Calu3 (cell line): Measurements from ENCODE around the gene ZNF485. TPM values are rescaled to one million over a fixed set of nuclear protein-coding genes. Genes with fewer than 3 reads are reported as not detected.

Experiments used
- BruUV-seq: library from RNA; stranded (reverse); fragments of 400-500 nt; replicated peaks from 2 replicates; lab custom pipeline; 2021; lab: Mats Ljungman, UMichigan
- CTCF ChIA-PET: fragments of 300-600 bp; sonication (Branson Sonifier 250); formaldehyde crosslinking; loops from one replicate; lab custom pipeline; 2022; ENCODE audit warnings: antibody characterized with exemption; lab: Charles Lee
- DNase-seq: peaks from one replicate; pipeline ENCODE4 v3.0.0; 2022
- H3K27ac Mint-ChIP-seq: one replicate; pipeline ENCODE4 v1.8.0; 2022; ENCODE audit warnings: mixed read lengths; ENCODE audit not compliant: unreplicated experiment
- H3K27me3 Mint-ChIP-seq: one replicate; pipeline ENCODE4 v1.8.0; 2022; ENCODE audit warnings: mixed read lengths; ENCODE audit not compliant: unreplicated experiment
- H3K36me3 Mint-ChIP-seq: one replicate; pipeline ENCODE4 v1.8.0; 2022; ENCODE audit warnings: mild to moderate bottlenecking, moderate library complexity, mixed read lengths; ENCODE audit not compliant: insufficient read depth, unreplicated experiment
- H3K4me1 Mint-ChIP-seq: one replicate; pipeline ENCODE4 v1.8.0; 2022; ENCODE audit warnings: mild to moderate bottlenecking, low read depth, mixed read lengths; ENCODE audit not compliant: unreplicated experiment
- H3K4me3 Mint-ChIP-seq: one replicate; pipeline ENCODE4 v1.8.0; 2022; ENCODE audit warnings: mild to moderate bottlenecking, low read depth, moderate library complexity, mixed read lengths; ENCODE audit not compliant: unreplicated experiment
- H3K9me3 Mint-ChIP-seq: one replicate; pipeline ENCODE4 v1.8.0; 2022; ENCODE audit warnings: low read depth, mixed read lengths; ENCODE audit not compliant: unreplicated experiment
- intact Hi-C: fragments of 100-400 bp; cut with micrococcal nuclease; formaldehyde crosslinking; loops from one replicate; pipeline ENCODE4 v1.10.0; 2022; ENCODE audit not compliant: unreplicated experiment
- total RNA-seq: library from RNA; stranded (reverse); gene quantifications from 2 replicates; pipeline ENCODE4 v1.2.3, GENCODE V29; 2022
- TF ChIP-seq, protein P1 (sequence below): fragments of 200-600 bp; IDR thresholded peaks from one replicate; pipeline ENCODE4 v1.8.0; 2022; ENCODE audit warnings: antibody characterized with exemption; ENCODE audit not compliant: unreplicated experiment

ZNF485 gene
- total RNA-seq, 1 experiment from 2014 or later: 6.7 TPM

DNA sequence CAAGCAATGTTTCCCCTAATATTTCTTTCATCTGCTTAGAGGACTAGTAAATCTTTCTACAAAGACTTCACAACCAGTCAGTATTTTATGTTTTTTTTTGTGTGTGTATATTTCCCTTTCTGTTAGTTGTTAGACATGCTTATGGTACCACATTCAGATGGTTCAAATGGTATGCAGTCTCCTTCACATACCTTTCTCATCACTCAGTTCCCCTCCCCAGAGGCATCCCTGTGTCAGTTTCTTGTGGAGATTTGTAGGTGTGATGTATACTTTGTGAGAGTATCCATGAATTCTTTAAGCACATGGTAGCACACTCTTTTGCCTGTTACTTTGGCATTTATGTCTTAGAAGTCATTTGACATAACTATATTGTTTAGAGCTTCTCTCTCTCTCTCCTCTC lies 4.4 kb downstream of the ZNF485 start:
- no peaks in the 10 kb centered on the region for H3K27me3 Mint-ChIP-seq
- intact Hi-C loops: no loop called here
- H3K4me3 Mint-ChIP-seq: no peak overlapping the region
- H3K9me3 Mint-ChIP-seq: peaks cover 14% of the 10 kb centered on the region
- peaks cover 35% of the 10 kb centered on the region for H3K36me3 Mint-ChIP-seq
- CTCF ChIA-PET: no interaction called here
- TF ChIP-seq, protein P1, sequence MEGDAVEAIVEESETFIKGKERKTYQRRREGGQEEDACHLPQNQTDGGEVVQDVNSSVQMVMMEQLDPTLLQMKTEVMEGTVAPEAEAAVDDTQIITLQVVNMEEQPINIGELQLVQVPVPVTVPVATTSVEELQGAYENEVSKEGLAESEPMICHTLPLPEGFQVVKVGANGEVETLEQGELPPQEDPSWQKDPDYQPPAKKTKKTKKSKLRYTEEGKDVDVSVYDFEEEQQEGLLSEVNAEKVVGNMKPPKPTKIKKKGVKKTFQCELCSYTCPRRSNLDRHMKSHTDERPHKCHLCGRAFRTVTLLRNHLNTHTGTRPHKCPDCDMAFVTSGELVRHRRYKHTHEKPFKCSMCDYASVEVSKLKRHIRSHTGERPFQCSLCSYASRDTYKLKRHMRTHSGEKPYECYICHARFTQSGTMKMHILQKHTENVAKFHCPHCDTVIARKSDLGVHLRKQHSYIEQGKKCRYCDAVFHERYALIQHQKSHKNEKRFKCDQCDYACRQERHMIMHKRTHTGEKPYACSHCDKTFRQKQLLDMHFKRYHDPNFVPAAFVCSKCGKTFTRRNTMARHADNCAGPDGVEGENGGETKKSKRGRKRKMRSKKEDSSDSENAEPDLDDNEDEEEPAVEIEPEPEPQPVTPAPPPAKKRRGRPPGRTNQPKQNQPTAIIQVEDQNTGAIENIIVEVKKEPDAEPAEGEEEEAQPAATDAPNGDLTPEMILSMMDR: no peak
- H3K27ac Mint-ChIP-seq: no peak overlapping the region
- no TSS peak for BruUV-seq
- H3K4me1 Mint-ChIP-seq: peaks cover 7% of the 10 kb centered on the region
- DNase-seq: no peak

DNA sequence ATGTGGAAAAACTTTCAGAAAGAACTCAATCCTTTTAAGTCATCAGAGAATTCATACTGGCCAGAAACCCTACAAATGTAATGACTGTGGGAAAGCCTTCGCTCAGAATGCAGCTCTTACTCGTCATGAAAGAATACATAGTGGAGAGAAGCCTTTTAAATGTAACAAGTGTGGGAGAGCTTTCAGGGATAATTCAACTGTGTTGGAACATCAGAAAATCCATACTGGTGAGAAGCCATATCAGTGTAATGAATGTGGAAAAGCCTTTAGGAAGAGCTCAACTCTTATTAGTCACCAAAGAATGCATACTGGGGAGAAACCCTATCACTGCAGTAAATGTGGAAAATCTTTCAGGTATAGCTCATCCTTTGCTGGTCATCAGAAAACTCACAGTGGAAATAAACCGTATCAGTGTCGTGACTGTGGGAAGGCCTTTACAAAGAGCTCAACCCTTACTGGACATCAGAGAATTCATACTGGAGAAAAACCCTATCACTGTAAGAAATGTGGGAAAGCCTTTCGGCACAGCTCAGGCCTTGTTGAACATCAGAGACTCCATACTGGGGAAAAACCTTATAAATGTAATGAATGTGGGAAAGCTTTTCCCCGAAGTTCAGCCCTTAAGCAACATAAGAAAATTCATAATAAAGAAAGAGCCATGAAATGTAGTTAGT lies 10.6 kb downstream of the ZNF485 start:
- no TSS peak for BruUV-seq
- Mint-ChIP-seq H3K4me3 (no peak overlapping the region), H3K36me3 (peaks cover 10% of the 10 kb centered on the region), H3K9me3 (peaks cover 20% of the 10 kb centered on the region), H3K4me1 (no peaks in the 10 kb centered on the region), H3K27ac (no peak overlapping the region), H3K27me3 (no peaks in the 10 kb centered on the region)
- DNase-seq: no peak
- CTCF ChIA-PET: no interaction called here
- intact Hi-C loops: no loop called here
- TF ChIP-seq, protein P1: no peak

DNA sequence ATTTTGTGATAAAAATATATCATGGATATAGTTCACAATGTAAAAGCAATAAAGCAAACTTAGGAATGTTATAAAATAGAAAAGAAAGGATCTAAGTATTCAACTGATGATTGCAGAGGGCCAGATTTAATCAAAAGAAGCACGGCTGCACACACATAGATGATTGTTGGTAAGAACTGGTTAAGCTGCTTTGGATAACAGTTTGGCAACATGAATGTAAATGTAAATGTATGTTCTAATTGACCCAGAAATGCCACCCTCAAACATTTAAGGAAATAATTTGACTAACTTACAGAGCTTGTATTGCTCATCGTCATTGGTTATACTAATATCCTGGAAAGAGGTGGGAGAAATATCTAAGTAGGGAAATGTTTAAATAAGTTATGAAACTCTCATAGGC lies 13.1 kb downstream of the ZNF485 start:
- intact Hi-C loops: no loop called here
- no TSS peak for BruUV-seq
- no peak overlapping the region for H3K4me3 Mint-ChIP-seq
- no peaks in the 10 kb centered on the region for H3K27me3 Mint-ChIP-seq
- CTCF ChIA-PET: no interaction called here
- H3K27ac Mint-ChIP-seq: no peak overlapping the region
- no peak for DNase-seq
- H3K36me3 Mint-ChIP-seq: peaks cover 6% of the 10 kb centered on the region
- TF ChIP-seq, protein P1: no peak
- no peaks in the 10 kb centered on the region for H3K4me1 Mint-ChIP-seq
- H3K9me3 Mint-ChIP-seq: peaks cover 17% of the 10 kb centered on the region

DNA sequence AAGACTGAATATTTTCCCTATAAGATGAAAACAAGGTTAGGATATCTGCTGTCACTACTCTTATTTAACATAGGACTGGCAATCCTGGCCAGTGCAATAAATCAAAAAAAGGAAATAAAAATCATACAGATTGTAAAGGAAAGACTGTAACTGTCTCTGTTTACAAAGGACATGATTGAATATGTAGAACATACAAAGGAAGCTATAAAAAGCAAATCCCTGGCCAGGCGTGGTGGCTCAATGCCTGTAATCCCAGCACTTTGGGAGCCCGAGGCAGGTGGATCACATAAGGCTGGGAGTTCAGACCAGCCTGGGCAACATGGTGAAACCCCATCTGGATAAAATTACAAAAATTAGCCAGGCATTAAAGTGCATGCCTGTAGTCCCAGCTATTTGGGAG lies 15.8 kb downstream of the ZNF485 start:
- Mint-ChIP-seq H3K4me3 (no peak overlapping the region), H3K27ac (no peak overlapping the region), H3K27me3 (no peaks in the 10 kb centered on the region), H3K4me1 (no peaks in the 10 kb centered on the region), H3K36me3 (no peaks in the 10 kb centered on the region), H3K9me3 (peaks cover 6% of the 10 kb centered on the region)
- intact Hi-C loops: no loop called here
- no peak for DNase-seq
- no TSS peak for BruUV-seq
- CTCF ChIA-PET: interaction anchor here (0.6 kb wide), 1 partner anchor 133 kb away, joined by 3 read pairs; no protein-coding TSS in a partner anchor
- TF ChIP-seq, protein P1: no peak
